Hepatocyte (in vitro differentiated cells): ENCODE measurements around the gene CD4.

Source experiments
- CTCF ChIP-seq: fragments of 200-600 bp; sonication (generic); IDR thresholded peaks from 2 replicates; pipeline ENCODE4 v1.5.1; 2016; ENCODE audit warnings: antibody characterized with exemption, mild to moderate bottlenecking; ENCODE audit not compliant: poor library complexity
- EZH2 ChIP-seq: fragments of 200-600 bp; sonication (generic); IDR thresholded peaks from 2 replicates; pipeline ENCODE4 v1.6.1; 2016; ENCODE audit warnings: antibody characterized with exemption, mild to moderate bottlenecking, borderline replicate concordance
- EZH2phosphoT487 ChIP-seq: fragments of 200-600 bp; sonication (generic); IDR thresholded peaks from one replicate; pipeline ENCODE4 v1.6.1; 2018; ENCODE audit warnings: antibody characterized with exemption, mild to moderate bottlenecking, low read depth, moderate library complexity; ENCODE audit not compliant: unreplicated experiment, severe bottlenecking

- TF ChIP-seq EZH2 (no peak), CTCF (no peak), EZH2phosphoT487 (no peak)
Measured at GRCh38 chr12:6842075-6842474, 52.7 kb downstream of the CD4 start.
